A673 (cell line): ENCODE results near the gene SH3PXD2B. TPM values are rescaled to one million over a fixed set of nuclear protein-coding genes. Genes with fewer than 3 reads are reported as not detected.

Experiments
- BruUV-seq: library from RNA; stranded (reverse); fragments of 400-500 nt; replicated peaks from 2 replicates; lab custom pipeline; 2021; lab: Mats Ljungman, UMichigan
- CTCF ChIA-PET: fragments of 300-600 bp; sonication (Branson Sonifier 250); formaldehyde crosslinking; loops from one replicate; lab custom pipeline; 2022; ENCODE audit warnings: antibody characterized with exemption; lab: Charles Lee
- POLR2A ChIA-PET: fragments of 300-600 bp; sonication (Branson Sonifier 250); formaldehyde crosslinking; loops from one replicate; lab custom pipeline; 2022; ENCODE audit warnings: antibody characterized with exemption; ENCODE audit not compliant: low non-redundant PET; lab: Charles Lee
- DNase-seq: peaks from one replicate; pipeline ENCODE4 v3.0.0-alpha.2; 2015; ENCODE audit warnings: low spot score
- H3K27ac ChIP-seq: fragments of 200-600 bp; sonication (generic); 2 replicates; pipeline ENCODE4 v1.5.1; 2016; ENCODE audit warnings: mixed run types, low read depth, mild to moderate bottlenecking, mixed read lengths, antibody characterized with exemption, low read length; ENCODE audit not compliant: poor library complexity, severe bottlenecking
- H3K27me3 ChIP-seq: fragments of 200-600 bp; sonication (generic); replicated peaks from 2 replicates; pipeline ENCODE4 v1.6.1; 2017; ENCODE audit warnings: mixed run types, low read depth, mild to moderate bottlenecking, mixed read lengths, antibody characterized with exemption, low read length; ENCODE audit not compliant: insufficient read depth, poor library complexity
- H3K36me3 ChIP-seq: fragments of 200-600 bp; sonication (generic); 2 replicates; pipeline ENCODE4 v1.6.1; 2016; ENCODE audit warnings: mixed run types, mild to moderate bottlenecking, mixed read lengths, antibody characterized with exemption, low read length; ENCODE audit not compliant: insufficient read depth, poor library complexity, severe bottlenecking
- H3K4me1 ChIP-seq: fragments of 200-600 bp; sonication (generic); 2 replicates; pipeline ENCODE4 v1.6.1; 2017; ENCODE audit warnings: mixed run types, mild to moderate bottlenecking, mixed read lengths, antibody characterized with exemption, low read length; ENCODE audit not compliant: insufficient read depth, poor library complexity, severe bottlenecking
- H3K4me3 ChIP-seq: fragments of 200-600 bp; sonication (generic); 2 replicates; pipeline ENCODE4 v1.5.1; 2016; ENCODE audit warnings: low read depth, mixed run types, mild to moderate bottlenecking, mixed read lengths, low read length; ENCODE audit not compliant: poor library complexity, severe bottlenecking
- H3K9me3 ChIP-seq: fragments of 200-600 bp; sonication (generic); 2 replicates; pipeline ENCODE4 v1.6.1; 2016; ENCODE audit warnings: mixed run types, low read depth, mild to moderate bottlenecking, mixed read lengths, antibody characterized with exemption, low read length; ENCODE audit not compliant: poor library complexity, severe bottlenecking
- CTCF ChIP-seq: fragments of 300-800, 200-600 bp; sonication (generic); conservative IDR thresholded peaks from 2 replicates; pipeline ENCODE4 v1.5.1; 2017; ENCODE audit warnings: low read depth, mild to moderate bottlenecking, antibody characterized with exemption, low read length, moderate library complexity, mixed read lengths
- EZH2 ChIP-seq: fragments of 200-600 bp; sonication (generic); IDR thresholded peaks from 2 replicates; pipeline ENCODE4 v1.6.1; 2017; ENCODE audit warnings: borderline replicate concordance, low read depth, mild to moderate bottlenecking, mixed read lengths, antibody characterized with exemption, low read length; ENCODE audit not compliant: poor library complexity, severe bottlenecking
- intact Hi-C: fragments of 100-400 bp; cut with micrococcal nuclease; formaldehyde crosslinking; loops from one replicate; pipeline ENCODE4 v1.10.0; 2022; ENCODE audit not compliant: unreplicated experiment
- total RNA-seq: library from RNA; stranded (reverse); gene quantifications from 2 replicates; pipeline ENCODE4 v1.2.3, GENCODE V29; 2021

Gene SH3PXD2B
- total RNA-seq, 1 experiment from 2014 or later: 28.1 TPM

GRCh38 chr5:172312286-172312685 is 142.0 kb downstream of the SH3PXD2B start:
- H3K9me3 ChIP-seq: no peaks in the 10 kb centered on the region
- H3K4me3 ChIP-seq: no peak overlapping the region
- intact Hi-C loops: no loop called here
- BruUV-seq: no TSS peak
- no peak overlapping the region for H3K27ac ChIP-seq
- no peaks in the 10 kb centered on the region for H3K4me1 ChIP-seq
- no peaks in the 10 kb centered on the region for H3K36me3 ChIP-seq
- H3K27me3 ChIP-seq: no peaks in the 10 kb centered on the region
- ChIA-PET CTCF (no interaction called here), POLR2A (no interaction called here)
- TF ChIP-seq CTCF (no peak), EZH2 (no peak)
- DNase-seq: no peak

- ChIA-PET POLR2A (no interaction called here), CTCF (no interaction called here)
- Histone ChIP-seq H3K27me3 (no peaks in the 10 kb centered on the region), H3K4me3 (no peak overlapping the region), H3K27ac (no peak overlapping the region), H3K36me3 (no peaks in the 10 kb centered on the region), H3K9me3 (no peaks in the 10 kb centered on the region), H3K4me1 (no peaks in the 10 kb centered on the region)
- intact Hi-C loops: no loop called here
- no TSS peak for BruUV-seq
- TF ChIP-seq EZH2: no peak
- TF ChIP-seq CTCF: no peak
- DNase-seq: no peak
Observed at GRCh38 chr5:172311605-172312004, 142.7 kb downstream of the SH3PXD2B start.

GRCh38 chr5:172311026-172311425 is 143.3 kb downstream of the SH3PXD2B start:
- TF ChIP-seq CTCF (no peak), EZH2 (no peak)
- no peak for DNase-seq
- no TSS peak for BruUV-seq
- ChIA-PET CTCF (no interaction called here), POLR2A (no interaction called here)
- no peaks in the 10 kb centered on the region for H3K9me3 ChIP-seq
- H3K4me3 ChIP-seq: no peak overlapping the region
- intact Hi-C loops: no loop called here
- H3K4me1 ChIP-seq: no peaks in the 10 kb centered on the region
- no peaks in the 10 kb centered on the region for H3K27me3 ChIP-seq
- no peak overlapping the region for H3K27ac ChIP-seq
- no peaks in the 10 kb centered on the region for H3K36me3 ChIP-seq
